Hepatocyte (in vitro differentiated cells): Measurements from ENCODE around the gene FOXB1.
A peak's percentile ranks its signal among the peaks of the same experiment; 100 is the strongest.

Experiments
- EZH2 ChIP-seq: fragments of 200-600 bp; sonication (generic); IDR thresholded peaks from 2 replicates; pipeline ENCODE4 v1.6.1; 2016; ENCODE audit warnings: antibody characterized with exemption, mild to moderate bottlenecking, borderline replicate concordance
- EZH2phosphoT487 ChIP-seq: fragments of 200-600 bp; sonication (generic); IDR thresholded peaks from one replicate; pipeline ENCODE4 v1.6.1; 2018; ENCODE audit warnings: antibody characterized with exemption, mild to moderate bottlenecking, low read depth, moderate library complexity; ENCODE audit not compliant: unreplicated experiment, severe bottlenecking
- TF ChIP-seq, protein P1 (sequence below): fragments of 200-600 bp; sonication (generic); IDR thresholded peaks from 2 replicates; pipeline ENCODE4 v1.5.1; 2016; ENCODE audit warnings: antibody characterized with exemption, mild to moderate bottlenecking; ENCODE audit not compliant: poor library complexity

DNA sequence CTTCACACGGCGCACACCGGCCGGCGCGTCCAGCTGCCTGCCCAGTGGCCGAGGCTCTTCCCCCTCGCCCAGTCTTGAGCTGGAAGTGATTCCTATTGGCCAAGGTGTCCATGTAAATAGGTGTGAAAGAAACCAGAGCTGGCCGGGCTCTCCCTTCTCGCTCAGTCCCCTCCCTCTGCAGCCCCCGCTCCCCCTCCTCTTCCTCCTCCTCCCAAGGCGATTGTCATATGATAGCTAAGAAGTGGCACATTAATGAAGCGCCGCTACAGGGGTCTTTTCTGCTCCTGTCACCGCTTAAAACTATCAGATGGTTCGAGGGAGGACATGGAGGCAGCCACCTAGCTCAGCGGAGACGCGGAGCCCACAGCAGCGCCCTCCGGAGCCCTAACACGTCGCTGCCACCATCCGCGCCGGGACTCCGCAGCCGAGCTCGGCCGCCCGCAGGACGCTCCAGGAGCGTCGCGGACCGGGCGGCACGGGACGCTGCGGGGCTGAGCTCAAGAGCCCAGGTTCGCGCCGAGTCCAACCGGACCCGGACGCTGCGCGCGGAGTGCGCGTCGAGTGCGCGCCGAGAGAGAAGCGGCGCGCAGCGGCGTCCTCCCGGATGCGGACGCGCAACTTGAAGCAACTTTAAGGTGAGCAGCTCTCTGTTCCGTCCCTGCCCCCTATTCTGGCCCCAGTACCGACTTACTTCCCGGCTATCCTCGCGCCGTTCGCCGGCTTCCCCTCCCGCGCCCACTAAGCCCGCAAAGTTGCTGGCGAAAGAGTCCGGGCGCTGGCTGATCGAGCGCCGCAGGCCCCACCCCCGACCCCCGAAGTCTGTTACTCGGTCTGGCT is at the start of gene FOXB1:
- TF ChIP-seq EZH2 = peak; percentile 95
- TF ChIP-seq, protein P1, sequence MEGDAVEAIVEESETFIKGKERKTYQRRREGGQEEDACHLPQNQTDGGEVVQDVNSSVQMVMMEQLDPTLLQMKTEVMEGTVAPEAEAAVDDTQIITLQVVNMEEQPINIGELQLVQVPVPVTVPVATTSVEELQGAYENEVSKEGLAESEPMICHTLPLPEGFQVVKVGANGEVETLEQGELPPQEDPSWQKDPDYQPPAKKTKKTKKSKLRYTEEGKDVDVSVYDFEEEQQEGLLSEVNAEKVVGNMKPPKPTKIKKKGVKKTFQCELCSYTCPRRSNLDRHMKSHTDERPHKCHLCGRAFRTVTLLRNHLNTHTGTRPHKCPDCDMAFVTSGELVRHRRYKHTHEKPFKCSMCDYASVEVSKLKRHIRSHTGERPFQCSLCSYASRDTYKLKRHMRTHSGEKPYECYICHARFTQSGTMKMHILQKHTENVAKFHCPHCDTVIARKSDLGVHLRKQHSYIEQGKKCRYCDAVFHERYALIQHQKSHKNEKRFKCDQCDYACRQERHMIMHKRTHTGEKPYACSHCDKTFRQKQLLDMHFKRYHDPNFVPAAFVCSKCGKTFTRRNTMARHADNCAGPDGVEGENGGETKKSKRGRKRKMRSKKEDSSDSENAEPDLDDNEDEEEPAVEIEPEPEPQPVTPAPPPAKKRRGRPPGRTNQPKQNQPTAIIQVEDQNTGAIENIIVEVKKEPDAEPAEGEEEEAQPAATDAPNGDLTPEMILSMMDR = no peak
- no peak for TF ChIP-seq EZH2phosphoT487
